K562 (cell line): ENCODE results near the gene VPS11. TPM values are rescaled to one million over a fixed set of nuclear protein-coding genes. Genes with fewer than 3 reads are reported as not detected.

Experiments used
- ATF7 ChIP-seq: fragments of 450-650 bp; IDR thresholded peaks from 2 replicates; pipeline ENCODE4 v1.7.1; 2014; ENCODE audit warnings: mild to moderate bottlenecking, moderate library complexity
- BRD9 ChIP-seq: fragments of 450-650 bp; IDR thresholded peaks from 2 replicates; pipeline ENCODE4 v1.6.1; 2018; ENCODE audit warnings: low read depth; ENCODE audit not compliant: partially characterized antibody
- EP300 ChIP-seq: IDR thresholded peaks from 2 replicates; pipeline ENCODE4 v1.6.1; 2012; ENCODE audit warnings: low read length, improper control_type of control experiment
- EZH2 ChIP-seq: IDR thresholded peaks from 2 replicates; pipeline ENCODE4 v1.6.1; 2012; ENCODE audit warnings: low read depth, mild to moderate bottlenecking, inconsistent platforms, low read length, borderline replicate concordance
- FOXK1 ChIP-seq: sonication (generic); formaldehyde crosslinking; IDR thresholded peaks from 2 replicates; pipeline ENCODE4 v1.8.0; 2022; ENCODE audit warnings: missing genetic modification reagents, mild to moderate bottlenecking, borderline replicate concordance
- MTA1 ChIP-seq: fragments of 450-650 bp; IDR thresholded peaks from 2 replicates; pipeline ENCODE4 v1.6.1; 2017; ENCODE audit warnings: borderline replicate concordance
- POLR2AphosphoS5 ChIP-seq: IDR thresholded peaks from 2 replicates; pipeline ENCODE4 v1.6.1; 2011; ENCODE audit warnings: mild to moderate bottlenecking, low read depth, low read length, moderate library complexity; ENCODE audit not compliant: control insufficient read depth, insufficient read depth
- POLR3A ChIP-seq: IDR thresholded peaks from 2 replicates; pipeline ENCODE4 v1.6.1; 2011; ENCODE audit warnings: borderline replicate concordance, mild to moderate bottlenecking, moderate library complexity; ENCODE audit not compliant: insufficient read length, insufficient read depth; ENCODE audit errors: extremely low read depth
- SMARCA5 ChIP-seq: fragments of 450-650 bp; IDR thresholded peaks from 2 replicates; pipeline ENCODE4 v1.6.1; 2016
- STAT5B ChIP-seq: fragments of 250-450 bp; sonication (Bioruptor Pico); IDR thresholded peaks from 2 replicates; pipeline ENCODE4 v1.8.0; 2021; ENCODE audit warnings: mild to moderate bottlenecking, inconsistent platforms
- STAT6 ChIP-seq: sonication (generic); formaldehyde crosslinking; IDR thresholded peaks from 2 replicates; pipeline ENCODE4 v1.8.1; 2023; ENCODE audit warnings: mild to moderate bottlenecking, missing genetic modification reagents
- TEAD4 ChIP-seq, 2 experiments: sonication (generic) in 1 of 2; formaldehyde crosslinking in 1 of 2; IDR thresholded peaks; 2 replicates each; pipeline versions ENCODE4 v1.6.1 to v1.8.0; 2012 to 2022; ENCODE audit warnings: borderline replicate concordance in 1 of 2, inconsistent platforms in 1 of 2, low read length in 1 of 2, mild to moderate bottlenecking in 1 of 2, missing genetic modification reagents in 1 of 2
- XRCC3 ChIP-seq: fragments of 450-650 bp; IDR thresholded peaks from 2 replicates; pipeline ENCODE4 v1.6.1; 2017; ENCODE audit warnings: mild to moderate bottlenecking, moderate library complexity
- YY1 ChIP-seq, 3 experiments: IDR thresholded peaks; 2 replicates each; pipeline ENCODE4 v1.6.1; 2011; ENCODE audit warnings: low read length in 2 of 3, mild to moderate bottlenecking in 2 of 3, moderate library complexity in 2 of 3, borderline replicate concordance in 1 of 3, control low read depth in 1 of 3, low read depth in 1 of 3; ENCODE audit not compliant: insufficient read depth in 3 of 3, insufficient replicate concordance in 2 of 3, control insufficient read depth in 1 of 3, insufficient read length in 1 of 3; ENCODE audit errors: extremely low read depth in 1 of 3
- ZBTB7A ChIP-seq: IDR thresholded peaks from 2 replicates; pipeline ENCODE4 v1.6.1; 2011; ENCODE audit warnings: low read depth, mild to moderate bottlenecking, low read length, moderate library complexity, borderline replicate concordance; ENCODE audit not compliant: control insufficient read depth
- ZNF639 ChIP-seq, 2 experiments: fragments of 200-800 bp in 1 of 2; sonication (Bioruptor generic) in 1 of 2; sonication (generic) in 1 of 2; formaldehyde crosslinking in 1 of 2; IDR thresholded peaks in 1 of 2; conservative IDR thresholded peaks in 1 of 2; 2 replicates each; pipeline versions ENCODE4 v1.5.0 to v1.6.1; 2016 to 2020; ENCODE audit warnings: missing compliant biosample characterization in 1 of 2, missing genetic modification characterization in 1 of 2, missing genetic modification reagents in 1 of 2
- polyA plus RNA-seq, 8 experiments: library from polyadenylated mRNA; depleted of rRNA in 4 of 8; stranded (reverse) in 5 of 8; unstranded in 3 of 8; fragments of >200 nt; fragmentation: Nextera tagmentation in 2 of 8; fragmentation: Illumina TruSeq in 1 of 8; extraction: Ambion mirVana in 2 of 8; extraction: Trizol in 1 of 8; gene quantifications; 2 replicates each; pipeline versions ENCODE4 v1.2.1 to v1.2.3, GENCODE V29; 2011 to 2014; ENCODE audit warnings: inconsistent platforms in 1 of 8, missing spikeins in 1 of 8
- total RNA-seq, 7 experiments: library from RNA; depleted of rRNA in 6 of 7; stranded (reverse); fragments of >200 nt in 6 of 7; fragmentation: Illumina TruSeq in 2 of 7; extraction: Trizol in 2 of 7; gene quantifications; 2 replicates each; pipeline versions ENCODE4 v1.2.1 to v1.2.3, GENCODE V29; 2011 to 2021; ENCODE audit warnings: low replicate concordance in 1 of 7
- TF ChIP-seq, protein P1 (sequence below): sonication (generic); formaldehyde crosslinking; IDR thresholded peaks from 2 replicates; pipeline ENCODE4 v1.8.0; 2023; ENCODE audit warnings: mild to moderate bottlenecking, missing genetic modification reagents
- TF ChIP-seq, protein P2 (sequence below): fragments of 450-650 bp; IDR thresholded peaks from 2 replicates; pipeline ENCODE4 v1.6.1; 2016; ENCODE audit warnings: antibody characterized with exemption

VPS11 gene
- total and polyA plus RNA-seq, 9 of the 15 experiments (the other 6 are each of a cell fraction or from before 2014, with no cell fraction given) = 14.1 to 35.5 (median 27.5) TPM

GRCh38 chr11:119121008-119121810, 53.6 kb downstream of the VPS11 start, which contains the start of gene HINFP (continued):
- TF ChIP-seq, protein P1, sequence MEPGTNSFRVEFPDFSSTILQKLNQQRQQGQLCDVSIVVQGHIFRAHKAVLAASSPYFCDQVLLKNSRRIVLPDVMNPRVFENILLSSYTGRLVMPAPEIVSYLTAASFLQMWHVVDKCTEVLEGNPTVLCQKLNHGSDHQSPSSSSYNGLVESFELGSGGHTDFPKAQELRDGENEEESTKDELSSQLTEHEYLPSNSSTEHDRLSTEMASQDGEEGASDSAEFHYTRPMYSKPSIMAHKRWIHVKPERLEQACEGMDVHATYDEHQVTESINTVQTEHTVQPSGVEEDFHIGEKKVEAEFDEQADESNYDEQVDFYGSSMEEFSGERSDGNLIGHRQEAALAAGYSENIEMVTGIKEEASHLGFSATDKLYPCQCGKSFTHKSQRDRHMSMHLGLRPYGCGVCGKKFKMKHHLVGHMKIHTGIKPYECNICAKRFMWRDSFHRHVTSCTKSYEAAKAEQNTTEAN (CRISPR knock-in tag) = 0 out of 2 replicates have a peak, but pooled peaks have one; percentile 60
- TF ChIP-seq XRCC3 (no peak), MTA1 (peak; percentile 50; the same call in 1 of the 2 replicates), SMARCA5 (no peak), ATF7 (peak; percentile 67), STAT6 (CRISPR knock-in tag) (0 out of 2 replicates have a peak, but pooled peaks have one; percentile 27), BRD9 (no peak), ZNF639 (CRISPR knock-in tag; conservative IDR thresholded peaks at IDR 0.05 in 1 of 2, IDR thresholded peaks at IDR 0.05 in 1 of 2) (0 out of 4 replicates have a peak, but pooled peaks of 1 of the 2 experiments have one; percentile 31), TEAD4 (IDR thresholded peaks at IDR 0.05; ENCODE audit: low read length) (no peak; the same call in 1 of the 2 replicates), TEAD4 (CRISPR knock-in tag; IDR thresholded peaks at IDR 0.05; ENCODE audit: borderline replicate concordance) (no peak), YY1 (IDR thresholded peaks at IDR 0.05; ENCODE audit: borderline replicate concordance in 1 of 3, control insufficient read depth in 1 of 3, extremely low read depth in 1 of 3, insufficient read depth in 3 of 3, insufficient read length in 1 of 3, insufficient replicate concordance in 2 of 3, low read depth in 1 of 3, low read length in 2 of 3) (no peak), POLR2AphosphoS5 (peak; percentile 8; the same call in 1 of the 2 replicates), POLR3A (no peak), FOXK1 (CRISPR knock-in tag) (0 out of 2 replicates have a peak, but pooled peaks have one; percentile 55), EP300 (no peak), ZBTB7A (peak; percentile 85; the same call in 1 of the 2 replicates), STAT5B (CRISPR knock-in tag) (no peak), EZH2 (no peak)
- TF ChIP-seq, protein P2, sequence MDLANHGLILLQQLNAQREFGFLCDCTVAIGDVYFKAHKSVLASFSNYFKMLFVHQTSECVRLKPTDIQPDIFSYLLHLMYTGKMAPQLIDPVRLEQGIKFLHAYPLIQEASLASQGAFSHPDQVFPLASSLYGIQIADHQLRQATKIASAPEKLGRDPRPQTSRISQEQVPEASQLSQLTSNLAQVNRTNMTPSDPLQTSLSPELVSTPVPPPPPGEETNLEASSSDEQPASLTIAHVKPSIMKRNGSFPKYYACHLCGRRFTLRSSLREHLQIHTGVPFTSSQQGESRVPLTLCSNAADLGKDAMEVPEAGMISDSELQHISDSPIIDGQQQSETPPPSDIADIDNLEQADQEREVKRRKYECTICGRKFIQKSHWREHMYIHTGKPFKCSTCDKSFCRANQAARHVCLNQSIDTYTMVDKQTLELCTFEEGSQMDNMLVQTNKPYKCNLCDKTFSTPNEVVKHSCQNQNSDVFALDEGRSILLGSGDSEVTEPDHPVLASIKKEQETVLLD = peak; percentile 98
